Astrocyte (in vitro differentiated cells and primary cell): Measurements from ENCODE around the gene SUSD6. TPM values are rescaled to one million over a fixed set of nuclear protein-coding genes. Genes with fewer than 3 reads are reported as not detected.
A peak's percentile ranks its signal among the peaks of the same experiment; 100 is the strongest.

Experiments
- DNase-seq: peaks from one replicate; pipeline ENCODE4 v3.0.0-alpha.2; 2010; ENCODE audit warnings: low read depth
- FAIRE-seq: peaks from 2 replicates; lab custom pipeline; 2011; peaks lifted over from hg19 to GRCh38; lab: Jason Lieb, UNC
- H2AFZ ChIP-seq: 2 replicates; pipeline ENCODE4 v1.6.0; 2012; ENCODE audit warnings: low read depth, low read length, inconsistent platforms
- H3K27ac ChIP-seq: 2 replicates; pipeline ENCODE4 v1.5.1; 2011; ENCODE audit warnings: low read depth, low read length, inconsistent platforms
- H3K27me3 ChIP-seq: 2 replicates; pipeline ENCODE4 v1.6.0; 2011; ENCODE audit warnings: low read length, inconsistent platforms; ENCODE audit not compliant: insufficient read depth
- H3K36me3 ChIP-seq: 2 replicates; pipeline ENCODE4 v1.5.1; 2011; ENCODE audit warnings: low read length, inconsistent platforms; ENCODE audit not compliant: insufficient read depth
- H3K4me1 ChIP-seq: 2 replicates; pipeline ENCODE4 v1.5.1; 2011; ENCODE audit warnings: low read length, inconsistent platforms; ENCODE audit not compliant: insufficient read depth
- H3K4me2 ChIP-seq: 2 replicates; pipeline ENCODE4 v1.6.0; 2012; ENCODE audit warnings: low read length, inconsistent platforms
- H3K4me3 ChIP-seq: 2 replicates; pipeline ENCODE4 v1.5.1; 2011; ENCODE audit warnings: low read depth, mild to moderate bottlenecking, low read length, inconsistent platforms; ENCODE audit not compliant: insufficient read depth
- H3K79me2 ChIP-seq: 2 replicates; pipeline ENCODE4 v1.6.0; 2012; ENCODE audit warnings: mild to moderate bottlenecking, low read length, inconsistent platforms; ENCODE audit not compliant: insufficient read depth
- H3K9ac ChIP-seq: 2 replicates; pipeline ENCODE4 v1.6.0; 2012; ENCODE audit warnings: mild to moderate bottlenecking, low read length, inconsistent platforms
- H3K9me3 ChIP-seq: 2 replicates; pipeline ENCODE4 v1.5.1; 2012; ENCODE audit warnings: low read depth, mild to moderate bottlenecking, low read length, inconsistent platforms; ENCODE audit not compliant: insufficient read depth
- H4K20me1 ChIP-seq: 2 replicates; pipeline ENCODE4 v1.6.0; 2012; ENCODE audit warnings: low read length, inconsistent platforms; ENCODE audit not compliant: insufficient read depth
- H3K27ac Mint-ChIP-seq: one replicate; pipeline ENCODE4 v1.8.0; 2021; ENCODE audit warnings: mild to moderate bottlenecking, mixed read lengths; ENCODE audit not compliant: unreplicated experiment
- H3K27me3 Mint-ChIP-seq: one replicate; pipeline ENCODE4 v1.8.0; 2021; ENCODE audit warnings: low read depth, mixed read lengths; ENCODE audit not compliant: unreplicated experiment
- H3K36me3 Mint-ChIP-seq: one replicate; pipeline ENCODE4 v1.8.0; 2021; ENCODE audit warnings: low read depth, mixed read lengths; ENCODE audit not compliant: unreplicated experiment
- H3K4me1 Mint-ChIP-seq: one replicate; pipeline ENCODE4 v1.8.0; 2021; ENCODE audit warnings: low read depth, mixed read lengths; ENCODE audit not compliant: unreplicated experiment
- H3K4me3 Mint-ChIP-seq: one replicate; pipeline ENCODE4 v1.8.0; 2021; ENCODE audit warnings: mild to moderate bottlenecking, moderate library complexity, mixed read lengths; ENCODE audit not compliant: unreplicated experiment
- H3K9me3 Mint-ChIP-seq: one replicate; pipeline ENCODE4 v1.8.0; 2021; ENCODE audit warnings: mild to moderate bottlenecking, mixed read lengths; ENCODE audit not compliant: unreplicated experiment
- CTCF ChIP-seq: IDR thresholded peaks from 2 replicates; pipeline ENCODE4 v1.5.1; 2011; ENCODE audit warnings: low read depth, mild to moderate bottlenecking, inconsistent platforms, low read length, moderate library complexity; ENCODE audit not compliant: insufficient read depth
- EZH2 ChIP-seq: IDR thresholded peaks from 2 replicates; pipeline ENCODE4 v1.6.1; 2012; ENCODE audit warnings: mild to moderate bottlenecking, low read length, inconsistent platforms; ENCODE audit not compliant: insufficient read depth
- total RNA-seq: library from RNA; stranded (reverse); gene quantifications from 2 replicates; pipeline ENCODE4 v1.2.1, GENCODE V29; 2021

The SUSD6 gene
- total RNA-seq, 1 donor from 2014 or later: 25.6 TPM

- H3K9ac ChIP-seq: no peak overlapping the region
- H3K79me2 ChIP-seq: peaks cover 93% of the 10 kb centered on the region
- H4K20me1 ChIP-seq: peaks cover 93% of the 10 kb centered on the region
- FAIRE-seq: no peak
- Mint-ChIP-seq H3K36me3 (peaks cover 3% of the 10 kb centered on the region), H3K27me3 (no peaks in the 10 kb centered on the region), H3K27ac (no peak overlapping the region), H3K4me1 (peaks cover 62% of the 10 kb centered on the region), H3K9me3 (no peaks in the 10 kb centered on the region), H3K4me3 (peak overlapping the region; percentile 51)
- H2AFZ ChIP-seq: no peak overlapping the region
- H3K9me3 ChIP-seq: no peaks in the 10 kb centered on the region
- no peaks in the 10 kb centered on the region for H3K36me3 ChIP-seq
- H3K27ac ChIP-seq: no peak overlapping the region
- H3K4me3 ChIP-seq: no peak overlapping the region
- H3K4me2 ChIP-seq: no peak overlapping the region
- DNase-seq: peak; percentile 47
- no peaks in the 10 kb centered on the region for H3K27me3 ChIP-seq
- TF ChIP-seq CTCF: no peak
- no peak for TF ChIP-seq EZH2
- H3K4me1 ChIP-seq: peaks cover 28% of the 10 kb centered on the region
These were observed 7.6 kb downstream of the SUSD6 start for GRCh38 chr14:69619012-69619411.

GRCh38 chr14:69620211-69620611, 8.8 kb downstream of the SUSD6 start:
- Mint-ChIP-seq H3K4me3 (no peak overlapping the region), H3K27ac (peak overlapping the region; percentile 35), H3K36me3 (peaks cover 3% of the 10 kb centered on the region), H3K9me3 (no peaks in the 10 kb centered on the region), H3K4me1 (peaks cover 59% of the 10 kb centered on the region), H3K27me3 (no peaks in the 10 kb centered on the region)
- Histone ChIP-seq H3K27me3 (no peaks in the 10 kb centered on the region), H3K27ac (no peak overlapping the region), H3K79me2 (peaks cover 93% of the 10 kb centered on the region), H2AFZ (no peak overlapping the region), H3K36me3 (no peaks in the 10 kb centered on the region), H3K4me3 (no peak overlapping the region), H3K9ac (no peak overlapping the region), H3K4me2 (no peak overlapping the region), H3K9me3 (no peaks in the 10 kb centered on the region), H4K20me1 (peaks cover 90% of the 10 kb centered on the region), H3K4me1 (peaks cover 26% of the 10 kb centered on the region)
- FAIRE-seq (no peak), DNase-seq (peak; percentile 53)
- TF ChIP-seq EZH2 (no peak), CTCF (no peak)

GRCh38 chr14:69620981-69621380, 9.6 kb downstream of the SUSD6 start:
- Histone ChIP-seq H3K4me2 (no peak overlapping the region), H3K27ac (no peak overlapping the region), H4K20me1 (peaks cover 91% of the 10 kb centered on the region), H3K4me1 (peaks cover 25% of the 10 kb centered on the region), H3K9me3 (no peaks in the 10 kb centered on the region), H2AFZ (no peak overlapping the region), H3K36me3 (no peaks in the 10 kb centered on the region), H3K9ac (no peak overlapping the region), H3K27me3 (no peaks in the 10 kb centered on the region), H3K79me2 (peaks cover 96% of the 10 kb centered on the region), H3K4me3 (no peak overlapping the region)
- H3K4me1 Mint-ChIP-seq: peaks cover 57% of the 10 kb centered on the region
- TF ChIP-seq EZH2 (no peak), CTCF (no peak)
- DNase-seq: no peak
- no peak for FAIRE-seq
- H3K4me3 Mint-ChIP-seq: no peak overlapping the region
- H3K36me3 Mint-ChIP-seq: peaks cover 3% of the 10 kb centered on the region
- H3K9me3 Mint-ChIP-seq: no peaks in the 10 kb centered on the region
- no peaks in the 10 kb centered on the region for H3K27me3 Mint-ChIP-seq
- H3K27ac Mint-ChIP-seq: peak overlapping the region; percentile 35
